Colon (tissue), 2 donors: ENCODE data around the gene PDE4D.

ENCODE experiments used
- FAIRE-seq: peaks from 2 replicates; lab custom pipeline; 2012; peaks lifted over from hg19 to GRCh38; lab: Jason Lieb, UNC
- donor health status: control.
- donor health status: control.

Gene PDE4D

DNA sequence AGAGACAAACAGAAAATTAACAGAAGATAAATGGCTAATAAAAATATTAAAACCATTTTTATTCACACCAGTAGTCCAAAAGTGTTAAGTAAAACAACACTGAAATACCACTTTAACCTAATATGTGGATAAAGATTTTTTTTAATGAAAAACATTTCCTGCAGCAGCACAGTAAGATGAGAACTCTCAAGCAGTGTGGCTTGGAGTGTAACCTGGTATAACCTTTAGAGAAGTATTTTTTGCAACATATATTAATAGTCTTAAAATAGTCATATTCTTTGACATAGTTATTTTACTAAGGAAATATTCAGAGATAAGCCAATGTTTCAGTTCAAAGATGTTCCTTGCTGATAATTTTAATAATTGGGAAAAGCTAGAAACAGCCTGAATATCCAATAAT, 644.4 kb downstream of the PDE4D start:
- FAIRE-seq = peak; percentile 78

DNA sequence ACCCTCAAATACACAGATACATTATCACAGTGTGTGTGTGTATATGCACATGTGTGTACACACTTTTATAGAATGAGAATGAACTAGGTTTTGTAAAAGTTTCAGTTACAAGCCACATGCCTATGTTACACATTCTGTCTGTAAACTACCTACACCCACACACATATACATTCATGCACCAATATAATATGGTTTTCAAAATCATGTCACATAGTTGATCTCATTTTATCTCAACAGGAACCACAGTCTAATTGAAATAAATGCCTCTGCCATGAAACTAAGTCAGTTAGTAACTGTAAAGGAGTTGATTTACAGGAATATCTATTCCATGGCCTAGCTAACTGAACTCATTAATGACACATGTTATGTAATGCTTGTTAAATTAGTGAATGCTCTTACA, 646.6 kb downstream of the PDE4D start:
- FAIRE-seq = no peak

DNA sequence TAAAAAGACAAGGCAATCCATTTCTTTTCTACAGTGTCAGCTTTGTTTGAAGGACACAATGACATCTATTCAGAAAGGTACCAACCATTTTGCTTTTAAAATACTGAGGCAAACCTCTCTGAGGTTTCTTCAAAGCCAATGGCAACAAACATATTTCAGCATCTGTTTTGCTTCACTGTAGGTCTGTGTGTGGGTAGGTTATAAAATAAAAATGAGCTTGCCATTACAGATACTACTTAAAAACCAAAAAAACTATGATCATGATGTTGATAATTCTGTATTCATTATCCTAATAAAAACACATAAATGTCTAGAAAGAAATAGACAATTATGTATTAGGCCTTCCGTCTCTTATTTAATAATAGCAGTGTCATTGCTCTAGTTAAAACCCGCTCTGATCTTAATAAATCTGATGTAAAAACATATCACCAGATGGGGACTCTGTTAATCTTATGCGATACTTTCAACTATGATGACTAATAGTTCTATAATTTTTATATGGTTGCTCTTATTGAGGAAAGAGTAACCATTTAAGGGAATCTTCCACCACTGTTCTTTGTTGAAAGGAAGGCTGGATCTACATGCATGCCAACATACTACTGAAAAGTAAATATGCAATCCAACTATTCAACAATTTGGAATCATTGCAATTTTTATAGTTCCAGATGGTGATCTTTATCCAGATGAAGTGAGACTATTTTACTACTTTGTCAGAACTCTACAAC, 647.2 kb downstream of the PDE4D start:
- FAIRE-seq = no peak

DNA sequence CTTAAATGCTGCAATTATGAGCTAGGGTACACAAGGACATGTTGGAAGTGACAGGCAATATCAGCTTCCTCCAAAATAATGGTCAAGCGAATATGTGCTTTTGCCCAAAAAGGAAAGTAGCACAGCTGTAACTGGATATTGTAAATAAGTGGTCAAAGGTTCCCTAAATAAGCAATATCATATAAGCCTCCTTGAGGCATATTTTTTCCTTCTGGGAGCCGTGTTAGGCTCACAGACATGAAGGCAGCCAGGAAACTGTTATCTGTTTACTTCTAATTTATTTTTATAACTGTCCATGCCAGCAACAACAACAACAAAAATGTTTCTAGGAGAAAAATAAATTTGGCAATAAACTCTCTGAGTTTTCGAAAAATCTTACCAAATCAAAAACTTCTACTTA, 648.3 kb downstream of the PDE4D start:
- no peak for FAIRE-seq

DNA sequence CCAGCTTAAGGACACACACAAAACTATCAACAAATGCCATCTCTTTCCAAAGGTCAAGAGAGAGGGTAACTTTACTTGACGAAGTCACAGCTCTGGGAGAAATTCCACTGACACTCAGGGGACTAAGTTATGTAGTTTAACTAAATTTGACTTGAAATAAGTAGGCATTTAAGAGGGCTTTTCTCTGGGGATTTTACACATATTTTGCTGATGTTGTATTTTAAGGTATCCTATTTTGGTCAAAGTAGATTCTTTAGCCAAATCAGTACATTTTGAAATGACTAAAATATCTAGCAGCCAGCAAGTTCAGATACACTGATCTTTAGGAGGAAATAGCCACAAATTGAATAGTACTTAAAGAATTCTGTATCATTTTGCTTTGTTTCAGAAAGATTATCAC, 652.0 kb downstream of the PDE4D start:
- FAIRE-seq = no peak

DNA sequence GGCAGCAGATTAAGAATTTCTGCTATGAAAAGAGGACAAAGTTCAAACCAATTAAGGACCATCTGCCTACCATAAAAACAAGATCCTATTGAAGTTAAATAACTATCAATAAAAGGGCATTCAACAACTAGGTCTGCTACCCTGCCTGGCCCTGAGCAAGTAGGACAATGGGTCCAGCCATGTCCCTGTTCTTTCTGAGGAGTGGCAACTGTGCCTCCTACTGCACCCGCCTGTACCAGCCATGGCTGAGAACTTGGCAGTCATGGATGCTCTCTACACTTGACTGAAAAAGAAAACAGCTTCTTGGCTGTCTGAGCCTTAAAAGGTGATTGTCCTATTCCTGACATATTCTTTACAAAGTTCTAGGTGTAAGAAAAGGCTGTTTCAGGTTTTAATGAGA, 652.4 kb downstream of the PDE4D start:
- no peak for FAIRE-seq

DNA sequence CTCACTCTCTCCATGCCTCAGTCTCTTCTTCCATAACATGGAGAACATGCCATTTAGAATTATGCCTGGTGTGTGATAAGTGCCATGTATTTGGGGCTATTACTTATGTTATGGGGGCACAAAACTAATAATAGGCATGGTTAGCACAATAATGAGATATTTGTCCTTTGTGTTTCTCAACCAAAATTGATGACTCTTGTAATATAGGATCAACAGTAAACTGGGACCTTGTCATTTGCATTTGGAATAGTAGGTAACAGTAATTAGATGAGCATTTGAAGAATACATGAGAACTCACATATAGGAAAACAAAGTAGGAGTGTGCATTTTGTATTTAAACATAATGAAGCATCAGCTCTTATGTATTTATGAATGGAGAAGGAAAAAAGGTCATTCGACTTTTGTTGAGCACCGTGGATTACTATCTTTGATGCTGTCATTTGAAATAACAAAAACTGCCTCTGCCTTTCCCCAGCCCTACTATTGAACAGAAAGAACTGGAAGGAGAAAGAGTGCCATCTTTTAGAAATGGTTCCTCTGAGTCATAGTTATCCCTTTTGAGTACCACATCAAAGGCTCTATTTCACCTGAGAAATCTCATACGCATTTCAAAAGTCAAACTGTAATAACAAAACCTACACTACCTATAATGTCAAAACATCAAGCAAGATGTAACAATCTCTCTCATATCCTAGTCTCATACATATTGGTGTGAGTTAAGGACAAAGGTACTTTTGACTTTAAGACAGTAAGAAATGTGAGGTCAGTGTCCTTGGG, 655.2 kb downstream of the PDE4D start:
- no peak for FAIRE-seq

DNA sequence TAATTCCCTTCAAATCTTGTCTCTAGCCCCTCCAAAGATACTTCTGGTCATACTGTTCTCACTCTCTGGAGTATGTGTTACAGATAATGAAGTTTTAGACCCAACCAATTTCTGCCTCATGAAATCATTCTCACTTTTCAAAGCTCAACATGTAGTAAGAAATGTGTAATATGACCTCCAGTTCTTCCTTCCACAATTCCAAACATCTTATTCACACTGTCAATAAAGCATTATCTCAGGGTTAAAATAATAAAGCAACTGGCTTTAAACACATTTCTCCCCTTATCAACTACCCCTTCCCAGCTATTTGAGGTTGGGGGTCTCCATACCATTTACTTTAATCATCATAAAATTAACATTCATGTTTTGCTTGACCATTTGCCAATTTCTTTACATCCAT, 656.5 kb downstream of the PDE4D start:
- FAIRE-seq = no peak

DNA sequence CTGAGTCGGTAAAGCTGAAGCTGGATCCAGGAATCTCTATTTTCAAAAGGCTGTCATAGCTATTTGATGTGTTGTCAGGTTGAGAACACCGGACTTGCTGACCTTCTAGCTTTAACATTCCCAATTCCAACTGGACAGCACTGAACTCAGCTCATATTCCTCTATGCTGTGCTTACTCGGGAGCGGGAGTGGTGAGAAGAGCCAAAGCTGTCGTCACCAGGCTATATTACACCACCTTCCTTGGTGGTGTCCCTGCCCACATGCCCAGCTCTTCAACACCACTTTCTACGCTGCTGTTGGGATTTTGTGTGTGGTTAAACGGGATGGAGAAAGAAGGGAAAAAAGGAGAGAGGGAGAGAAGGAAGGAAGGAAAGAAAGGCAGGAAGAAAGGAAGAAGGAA, 657.1 kb downstream of the PDE4D start:
- no peak for FAIRE-seq

DNA sequence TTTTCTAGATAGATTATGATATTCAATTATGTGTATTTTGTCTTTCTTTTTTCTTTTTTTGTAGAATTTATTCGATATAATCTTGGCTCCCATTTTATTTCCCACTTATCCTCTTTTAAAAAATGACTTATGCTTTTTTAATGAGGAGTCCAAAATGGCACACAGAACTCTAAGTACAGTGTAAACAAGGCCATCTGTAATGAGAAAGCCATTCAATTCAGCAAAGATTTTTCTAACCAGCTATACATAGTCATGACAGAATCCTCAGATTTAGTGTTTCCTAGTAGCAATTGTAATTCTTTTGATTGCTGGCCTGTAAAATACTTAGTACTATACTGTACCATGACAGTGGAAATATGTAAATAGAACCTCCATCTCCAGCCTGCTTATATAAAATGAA, 659.3 kb downstream of the PDE4D start:
- FAIRE-seq = no peak

DNA sequence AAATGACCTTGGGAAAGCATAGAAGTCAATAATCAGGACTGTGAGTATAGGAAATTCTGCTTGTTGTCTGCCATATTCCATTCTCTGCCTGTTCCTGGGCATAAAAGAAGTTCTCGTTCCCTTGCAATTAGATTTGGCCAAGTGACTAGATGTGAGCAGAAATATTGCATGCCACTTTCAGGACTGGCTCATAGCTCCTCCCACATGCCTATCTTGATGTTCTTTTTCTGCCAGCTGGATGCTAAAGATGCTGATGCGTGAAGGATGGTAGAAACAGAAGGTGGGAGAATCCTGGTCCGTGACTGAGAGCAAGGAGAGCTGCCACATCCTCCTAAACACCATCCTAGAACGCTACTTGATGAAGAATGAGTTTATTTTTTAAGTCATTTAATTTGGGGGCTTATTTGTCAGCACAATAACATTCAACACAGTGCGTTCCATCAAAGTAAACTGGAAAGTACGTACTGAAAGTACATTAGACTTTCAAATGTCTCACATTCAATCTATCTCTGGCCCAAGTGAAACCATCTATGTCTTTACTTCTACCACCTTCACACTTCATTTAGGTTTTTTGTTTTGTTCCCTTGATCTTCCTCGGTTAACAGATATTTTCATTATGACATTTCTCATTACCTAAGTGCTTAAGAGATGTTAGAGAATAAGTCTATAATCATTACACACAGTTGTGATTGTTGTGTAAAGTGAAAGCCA, 662.1 kb downstream of the PDE4D start:
- no peak for FAIRE-seq

DNA sequence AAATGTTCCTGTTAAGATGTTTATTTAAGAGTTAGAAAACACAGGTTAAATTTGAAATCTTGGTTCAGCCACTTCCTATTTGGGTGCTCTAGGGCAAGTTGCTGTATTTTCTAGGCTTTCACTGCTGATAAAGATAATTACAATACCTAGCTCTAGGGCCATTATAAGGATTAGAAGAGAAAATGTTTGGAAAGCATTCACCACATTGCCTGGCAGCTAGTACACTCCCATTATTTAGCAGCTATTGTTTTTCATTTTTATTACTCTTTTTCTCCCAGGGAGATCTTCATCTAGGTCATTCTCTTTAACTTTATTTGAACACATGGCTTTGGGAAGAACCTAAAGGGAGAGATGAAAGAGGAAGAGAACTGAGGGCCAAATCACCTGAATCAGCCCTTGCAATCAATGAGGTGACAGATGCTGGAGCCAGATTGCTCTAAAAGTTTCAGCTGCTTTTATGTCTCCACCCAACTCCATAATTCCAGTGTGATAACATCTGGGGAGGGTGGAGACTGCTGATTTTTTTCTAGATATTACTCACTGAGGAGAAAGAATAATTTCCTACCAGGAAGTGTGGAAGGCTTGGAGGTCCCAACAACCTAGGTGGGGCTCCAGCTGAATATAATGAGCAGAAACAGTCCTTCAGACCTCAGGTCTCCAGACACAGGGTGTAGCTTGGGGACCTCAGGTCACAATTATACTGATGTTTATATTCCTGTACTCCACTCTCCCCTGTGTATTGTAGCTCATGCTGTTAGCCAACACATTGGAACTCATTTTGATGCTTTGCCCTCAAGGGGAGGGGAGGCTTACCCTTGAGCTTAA, 670.6 kb downstream of the PDE4D start:
- no peak for FAIRE-seq

DNA sequence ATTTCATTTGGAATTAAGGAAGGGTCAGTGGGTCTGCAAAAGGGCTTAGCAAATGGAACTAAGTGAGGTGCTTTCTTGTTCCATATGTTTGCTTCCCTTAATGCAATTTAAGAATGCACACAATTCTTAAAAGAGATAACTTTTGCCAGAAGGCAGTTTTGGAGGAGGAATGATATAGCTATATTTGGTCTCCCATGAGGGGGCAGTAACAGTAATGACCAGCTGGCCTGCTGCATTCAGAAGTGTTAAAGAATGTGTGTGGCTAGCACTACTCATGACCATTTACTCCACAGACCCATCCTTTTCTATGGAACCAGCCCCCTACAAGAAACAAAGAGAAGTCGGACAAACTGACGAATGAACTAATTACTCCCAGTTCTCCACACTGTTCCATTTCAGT, 671.8 kb downstream of the PDE4D start:
- FAIRE-seq = no peak

DNA sequence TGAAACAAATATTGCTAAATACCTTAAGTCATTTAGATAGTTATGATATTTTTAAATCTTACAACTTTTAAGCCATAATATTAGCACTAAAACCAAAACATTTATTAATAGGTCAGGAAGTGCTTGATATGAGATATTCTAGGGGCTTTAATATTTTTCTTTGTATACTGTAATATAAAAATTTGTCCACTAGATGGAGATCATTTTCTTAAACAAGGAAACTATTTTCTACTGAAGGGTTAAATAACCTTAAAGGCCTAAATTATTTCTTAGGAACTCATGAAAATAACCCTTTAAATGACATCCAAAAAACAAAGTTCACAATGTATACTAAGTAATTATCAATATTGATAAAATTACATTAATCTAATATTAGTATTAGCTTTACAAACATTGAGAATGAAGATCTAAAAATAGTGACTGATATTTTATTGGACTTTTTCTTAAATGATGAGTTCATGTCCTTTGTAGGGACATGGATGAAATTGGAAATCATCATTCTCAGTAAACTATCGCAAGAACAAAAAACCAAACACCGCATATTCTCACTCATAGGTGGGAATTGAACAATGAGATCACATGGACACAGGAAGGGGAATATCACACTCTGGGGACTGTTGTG, 675.0 kb downstream of the PDE4D start:
- FAIRE-seq = peak; percentile 82

DNA sequence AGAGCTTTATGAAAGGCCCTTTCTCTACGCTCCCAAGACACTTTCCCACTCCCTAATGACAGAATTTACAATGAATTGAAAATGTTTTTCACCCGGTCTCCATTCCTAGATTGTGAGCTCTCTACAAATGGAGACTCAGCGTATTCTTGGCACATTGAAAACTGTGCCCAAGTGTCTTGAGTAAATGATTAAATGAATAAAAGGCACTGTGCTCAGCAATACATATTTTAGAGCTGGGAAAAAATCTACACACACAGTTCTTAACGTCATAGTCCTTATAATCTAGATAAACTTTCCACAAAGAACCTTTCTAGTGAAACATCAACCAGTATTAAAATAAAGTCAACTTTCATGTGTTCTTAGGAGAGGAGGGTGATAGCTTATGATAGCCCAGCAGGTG, 676.7 kb downstream of the PDE4D start:
- FAIRE-seq = peak; percentile 82

DNA sequence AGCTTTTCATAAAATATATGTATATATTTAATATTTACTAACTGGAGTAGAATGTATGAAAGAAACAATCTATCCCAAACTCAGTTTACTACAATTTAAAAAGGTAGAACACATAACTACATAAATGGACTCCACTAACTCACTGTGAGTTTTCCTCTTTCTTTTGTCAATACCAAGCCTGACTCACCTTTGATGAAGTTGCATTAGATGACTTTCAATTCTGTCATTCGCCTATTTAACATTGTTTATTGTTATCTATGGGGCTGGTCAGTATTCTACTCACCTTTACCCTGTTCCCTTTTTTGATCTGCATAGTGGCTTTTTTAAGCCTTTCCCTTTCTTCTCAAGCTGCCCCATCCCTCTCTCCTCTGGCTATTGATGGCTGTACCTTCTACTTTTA, 680.9 kb downstream of the PDE4D start:
- FAIRE-seq = no peak

DNA sequence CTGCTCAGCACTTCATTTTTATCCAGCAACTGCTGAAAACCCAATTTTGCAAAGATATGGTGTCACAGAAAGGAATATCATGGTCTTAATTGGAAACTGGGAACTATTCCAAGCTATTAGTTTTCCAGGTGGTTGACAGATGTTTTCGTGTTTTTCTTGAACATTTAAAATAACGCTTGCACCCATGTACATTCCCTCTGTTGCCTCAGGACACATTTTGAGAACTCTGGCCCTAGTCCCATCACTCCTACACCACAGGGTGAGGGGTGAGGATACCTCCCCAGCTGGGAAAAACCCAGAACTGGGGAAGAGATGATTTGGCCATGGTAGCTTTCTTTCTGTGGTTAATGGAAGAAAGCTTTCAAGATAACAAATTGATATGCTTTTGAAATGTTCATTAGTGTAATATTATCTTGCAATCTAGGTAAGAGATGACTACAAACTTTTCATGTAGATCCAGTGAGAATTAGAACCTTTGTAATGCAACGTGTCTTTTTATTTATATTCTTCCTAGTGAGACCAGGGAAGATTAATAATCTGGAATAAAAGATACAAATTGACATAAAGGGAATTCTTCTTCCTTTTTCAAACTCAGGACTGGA, 683.7 kb downstream of the PDE4D start:
- no peak for FAIRE-seq

DNA sequence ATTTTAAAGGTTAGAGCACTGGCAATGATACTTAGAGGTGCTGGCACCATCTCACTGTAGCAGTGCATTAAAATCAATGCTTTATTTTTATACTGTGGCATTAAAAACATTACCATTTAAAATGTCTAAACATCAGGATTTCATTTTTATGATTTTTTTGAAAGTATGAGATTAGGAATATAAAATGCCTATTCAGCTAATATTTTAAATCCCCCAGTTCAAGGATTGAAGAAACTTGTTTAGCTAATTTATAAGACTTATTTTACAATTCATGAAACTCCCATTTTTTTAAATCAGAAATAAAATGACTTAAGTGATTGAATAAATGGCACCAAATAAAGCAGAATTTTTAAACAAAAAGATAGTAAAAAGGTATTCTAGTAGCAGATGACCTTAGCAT, 685.1 kb downstream of the PDE4D start:
- no peak for FAIRE-seq

DNA sequence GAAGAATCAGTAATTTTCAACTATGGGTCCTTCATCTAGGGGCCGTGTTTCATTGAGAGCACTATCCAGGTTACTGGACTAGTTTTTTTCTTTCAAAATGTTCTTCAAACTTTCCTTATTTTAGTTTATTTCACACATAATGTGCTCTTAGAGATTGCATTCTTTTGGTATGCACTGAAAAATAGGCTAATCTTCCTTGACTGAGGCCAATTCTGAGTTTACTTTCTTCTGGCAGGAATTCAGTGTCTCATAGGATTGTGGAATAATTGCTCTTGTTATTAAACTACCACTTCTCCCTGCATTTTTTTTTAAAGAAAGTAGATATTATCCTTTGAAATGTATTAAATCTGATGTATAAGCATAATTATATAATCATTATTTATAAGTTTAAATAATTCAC, 686.1 kb downstream of the PDE4D start:
- no peak for FAIRE-seq

DNA sequence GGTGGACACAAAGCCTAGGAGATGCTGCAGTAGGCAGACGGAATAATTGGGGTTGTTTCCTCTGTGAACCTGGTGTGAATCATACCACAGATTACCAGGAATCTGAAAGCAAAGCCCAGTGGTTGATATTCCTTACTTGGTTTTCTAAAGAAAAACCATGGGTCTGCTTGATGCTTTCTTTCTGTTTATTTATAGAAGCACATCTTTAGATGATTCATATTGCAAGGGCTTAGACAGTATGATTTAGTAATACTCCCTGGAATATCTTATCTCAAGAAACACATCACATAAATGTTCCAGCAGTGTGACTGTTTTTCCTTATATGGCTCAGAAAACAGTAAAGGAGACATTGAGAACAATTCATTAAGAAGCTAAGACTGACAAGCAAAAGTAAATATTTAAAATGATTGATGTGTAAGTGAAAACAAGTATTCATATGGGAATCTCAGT, 687.4 kb downstream of the PDE4D start:
- FAIRE-seq = peak; percentile 21

DNA sequence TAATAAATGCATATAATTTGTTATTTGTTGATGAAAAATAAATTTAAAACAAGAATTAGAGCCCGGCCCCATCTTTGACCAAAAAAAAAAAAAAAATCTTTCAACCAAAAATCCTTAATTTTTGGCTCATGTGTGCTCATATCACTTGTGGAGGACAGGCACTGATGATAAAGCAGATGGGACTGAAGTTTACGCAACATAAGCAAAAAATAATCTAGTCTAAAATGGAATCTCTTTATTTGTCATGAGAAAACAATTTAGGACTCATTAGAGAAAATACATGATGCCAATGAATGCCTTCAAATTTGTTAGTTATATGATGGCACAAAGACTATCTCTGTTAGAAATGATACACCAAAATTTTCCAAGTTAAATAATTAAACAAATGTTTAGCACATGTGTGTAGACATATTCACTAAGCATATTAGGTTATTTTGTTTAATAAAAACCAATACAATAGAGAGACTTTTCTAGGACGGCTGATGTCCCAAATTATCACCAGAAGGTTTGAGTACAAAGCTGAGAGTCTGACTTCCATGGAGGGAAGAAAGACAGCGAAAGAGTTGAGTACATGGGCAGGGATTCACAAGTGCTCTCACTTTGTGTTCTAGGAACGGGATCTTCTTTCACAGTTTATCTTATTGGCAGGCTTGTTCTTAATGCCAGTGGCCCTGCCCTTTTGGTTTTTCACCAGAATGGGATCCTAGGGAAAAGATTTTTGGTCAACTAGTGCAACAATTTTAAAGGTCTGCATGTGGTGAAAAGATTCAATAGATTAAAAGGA, 689.2 kb downstream of the PDE4D start:
- FAIRE-seq = no peak
